ENCODE data around the gene HMGN3. TPM values are rescaled to one million over a fixed set of nuclear protein-coding genes. Genes with fewer than 3 reads are reported as not detected.

Gene HMGN3
- total and polyA plus RNA-seq, 11 donors: 69.4 to 219 (median 127) TPM

DNA sequence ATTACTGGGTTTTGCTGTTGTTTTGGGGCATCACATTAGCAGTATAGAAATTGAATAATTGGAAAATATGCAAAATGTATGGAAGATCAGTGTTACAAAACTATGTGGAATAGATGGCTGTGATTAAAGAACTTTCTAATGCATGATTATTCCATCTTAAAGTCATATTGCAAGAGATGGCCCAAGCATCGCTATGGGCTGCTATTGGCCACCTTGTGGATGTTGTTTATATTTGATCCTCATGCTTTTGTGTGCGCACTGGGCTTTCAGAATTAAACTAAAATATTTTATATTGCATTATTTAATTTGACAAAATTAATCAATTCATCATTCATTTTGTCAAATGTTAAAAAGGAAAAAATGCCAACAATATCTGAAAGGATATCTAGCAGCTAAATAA is 16.1 kb upstream of the HMGN3 start:
- no peak for DNase-seq
- Histone ChIP-seq H3K27me3 (no peaks in the 10 kb centered on the region), H3K27ac (no peak overlapping the region), H3K36me3 (no peaks in the 10 kb centered on the region), H3K4me3 (no peak overlapping the region), H3K4me1 (peaks cover 0 to 7% (median 0%) of the 10 kb centered on the region in 12 donors), H3K9me3 (peaks cover 0 to 7% (median 0%) of the 10 kb centered on the region in 12 donors)
- intact Hi-C loops (cut with DNase I): no loop called here
- WGBS, 4 donors: 77 to 83% (median 79%) methylated on average over 2 of the region's 2 CpGs
- ATAC-seq: no peak
- no peak for TF ChIP-seq POLR2A (IDR thresholded peaks at IDR 0.05)
- TF ChIP-seq, protein P1, sequence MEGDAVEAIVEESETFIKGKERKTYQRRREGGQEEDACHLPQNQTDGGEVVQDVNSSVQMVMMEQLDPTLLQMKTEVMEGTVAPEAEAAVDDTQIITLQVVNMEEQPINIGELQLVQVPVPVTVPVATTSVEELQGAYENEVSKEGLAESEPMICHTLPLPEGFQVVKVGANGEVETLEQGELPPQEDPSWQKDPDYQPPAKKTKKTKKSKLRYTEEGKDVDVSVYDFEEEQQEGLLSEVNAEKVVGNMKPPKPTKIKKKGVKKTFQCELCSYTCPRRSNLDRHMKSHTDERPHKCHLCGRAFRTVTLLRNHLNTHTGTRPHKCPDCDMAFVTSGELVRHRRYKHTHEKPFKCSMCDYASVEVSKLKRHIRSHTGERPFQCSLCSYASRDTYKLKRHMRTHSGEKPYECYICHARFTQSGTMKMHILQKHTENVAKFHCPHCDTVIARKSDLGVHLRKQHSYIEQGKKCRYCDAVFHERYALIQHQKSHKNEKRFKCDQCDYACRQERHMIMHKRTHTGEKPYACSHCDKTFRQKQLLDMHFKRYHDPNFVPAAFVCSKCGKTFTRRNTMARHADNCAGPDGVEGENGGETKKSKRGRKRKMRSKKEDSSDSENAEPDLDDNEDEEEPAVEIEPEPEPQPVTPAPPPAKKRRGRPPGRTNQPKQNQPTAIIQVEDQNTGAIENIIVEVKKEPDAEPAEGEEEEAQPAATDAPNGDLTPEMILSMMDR (IDR thresholded peaks at IDR 0.05): peak in 3 of 12 donors; percentile 1 to 26 (median 12)

DNA sequence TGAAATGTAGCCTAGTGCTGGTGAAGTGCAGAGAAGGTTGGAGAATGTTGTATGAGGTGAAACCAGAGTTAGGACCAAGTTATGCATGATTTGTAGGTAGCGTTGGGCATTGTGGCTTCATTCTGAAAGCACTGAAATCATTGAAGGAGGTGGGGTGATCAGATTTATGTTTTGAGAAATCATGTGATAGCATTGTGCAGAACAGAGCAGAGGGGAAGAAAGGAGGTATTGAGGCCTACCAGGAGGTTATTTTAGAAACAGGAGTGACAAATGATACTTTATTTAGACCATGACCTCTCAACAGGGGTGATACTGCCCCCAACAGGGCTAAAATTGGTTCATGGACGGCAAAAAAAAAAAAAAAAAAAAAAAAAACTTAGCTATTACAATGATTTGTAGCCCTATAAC is 15.6 kb upstream of the HMGN3 start:
- DNase-seq: no peak
- H3K27me3 ChIP-seq: no peaks in the 10 kb centered on the region
- H3K27ac ChIP-seq: no peak overlapping the region
- peaks cover 0 to 7% (median 0%) of the 10 kb centered on the region in 12 donors for H3K4me1 ChIP-seq
- H3K9me3 ChIP-seq: peaks cover 0 to 6% (median 0%) of the 10 kb centered on the region in 12 donors
- 48 to 50% (median 49%) methylated on average over 2 of the region's 2 CpGs for WGBS, 4 donors
- TF ChIP-seq, protein P1 (IDR thresholded peaks at IDR 0.05): peak in 9 of 12 donors; percentile 12 to 51 (median 29)
- TF ChIP-seq POLR2A (IDR thresholded peaks at IDR 0.05): no peak
- H3K4me3 ChIP-seq: no peak overlapping the region
- peak; percentile 70 to 82 (median 76) for ATAC-seq
- H3K36me3 ChIP-seq: no peaks in the 10 kb centered on the region
- intact Hi-C loops (cut with DNase I): no loop called here

DNA sequence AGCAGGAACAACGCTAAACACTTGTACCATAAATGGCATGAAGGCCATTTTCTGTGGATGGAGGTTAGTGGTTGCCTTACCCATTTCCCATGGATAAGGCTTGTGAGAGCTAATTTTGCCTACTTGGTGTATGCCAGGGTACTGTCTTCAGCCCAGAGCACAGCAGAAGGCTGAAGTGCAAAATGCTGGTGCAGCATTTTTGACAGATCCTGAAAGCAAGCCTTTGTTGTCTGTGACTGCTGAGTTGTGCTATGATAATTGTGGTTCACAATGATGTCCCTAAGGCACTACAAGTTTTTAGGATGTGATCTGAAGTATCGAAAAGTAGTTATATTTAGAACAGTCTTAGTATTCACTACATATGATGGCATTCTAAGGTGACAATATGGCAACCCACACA is 14.7 kb upstream of the HMGN3 start:
- no peak overlapping the region for H3K27ac ChIP-seq
- no peak for TF ChIP-seq POLR2A (IDR thresholded peaks at IDR 0.05)
- TF ChIP-seq, protein P1 (IDR thresholded peaks at IDR 0.05): no peak
- WGBS, 4 donors: 82 to 88% (median 84%) methylated on average over 2 of the region's 2 CpGs

DNA sequence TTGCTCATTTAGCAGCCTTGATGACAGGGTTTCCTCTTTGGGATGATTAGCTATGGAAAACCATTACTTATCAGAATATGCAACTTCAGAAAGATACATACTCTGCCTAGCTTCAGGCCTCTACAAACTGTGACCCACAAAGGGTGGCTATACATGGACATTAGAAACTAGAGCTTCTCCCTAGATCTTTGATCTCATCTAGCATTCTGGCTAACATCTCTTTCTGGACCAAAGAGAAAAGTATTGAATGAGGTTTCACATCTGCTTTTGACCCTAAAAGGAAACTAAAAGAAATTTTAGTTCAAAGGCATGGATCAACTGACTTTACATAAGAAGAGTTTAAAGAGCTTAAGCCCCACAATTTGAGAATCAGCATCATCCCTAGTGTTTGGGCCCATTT is 12.4 kb upstream of the HMGN3 start:
- no peaks in the 10 kb centered on the region for H3K36me3 ChIP-seq
- intact Hi-C loops (cut with DNase I): no loop called here
- H3K4me3 ChIP-seq: no peak overlapping the region
- H3K9me3 ChIP-seq: no peaks in the 10 kb centered on the region
- TF ChIP-seq, protein P1 (IDR thresholded peaks at IDR 0.05): no peak
- no peak for TF ChIP-seq POLR2A (IDR thresholded peaks at IDR 0.05)
- peaks cover 0 to 7% (median 0%) of the 10 kb centered on the region in 12 donors for H3K4me1 ChIP-seq
- H3K27ac ChIP-seq: no peak overlapping the region
- ATAC-seq (no peak), DNase-seq (no peak)
- H3K27me3 ChIP-seq: no peaks in the 10 kb centered on the region

More for the DNA sequence above, 14.7 kb upstream of the HMGN3 start:
- no peak for ATAC-seq
- H3K4me1 ChIP-seq: peaks cover 0 to 7% (median 0%) of the 10 kb centered on the region in 12 donors
- no peaks in the 10 kb centered on the region for H3K36me3 ChIP-seq
- no peaks in the 10 kb centered on the region for H3K27me3 ChIP-seq
- no peak overlapping the region for H3K4me3 ChIP-seq
- DNase-seq: no peak
- intact Hi-C loops (cut with DNase I): no loop called here
- peaks cover 0 to 3% (median 0%) of the 10 kb centered on the region in 12 donors for H3K9me3 ChIP-seq

Measured in heart left ventricle (tissue), 16 donors.